ENCODE measurements around the gene ZFP28.
A peak's percentile ranks its signal among the peaks of the same experiment; 100 is the strongest.

The ZFP28 gene

GRCh38 chr19:56538761-56539263 lies at the start of gene ZFP28:
ZFP28 (plus strand) TSS chr19:56538948; CDS start chr19:56539019, 71 bp downstream.
- peak; percentile 54 for DNase-seq

- DNase-seq: no peak
These were observed 47.3 kb upstream of the ZFP28 start for GRCh38 chr19:56491399-56491798.

GRCh38 chr19:56504581-56504980 lies 34.2 kb upstream of the ZFP28 start:
- no peak for DNase-seq

DNA sequence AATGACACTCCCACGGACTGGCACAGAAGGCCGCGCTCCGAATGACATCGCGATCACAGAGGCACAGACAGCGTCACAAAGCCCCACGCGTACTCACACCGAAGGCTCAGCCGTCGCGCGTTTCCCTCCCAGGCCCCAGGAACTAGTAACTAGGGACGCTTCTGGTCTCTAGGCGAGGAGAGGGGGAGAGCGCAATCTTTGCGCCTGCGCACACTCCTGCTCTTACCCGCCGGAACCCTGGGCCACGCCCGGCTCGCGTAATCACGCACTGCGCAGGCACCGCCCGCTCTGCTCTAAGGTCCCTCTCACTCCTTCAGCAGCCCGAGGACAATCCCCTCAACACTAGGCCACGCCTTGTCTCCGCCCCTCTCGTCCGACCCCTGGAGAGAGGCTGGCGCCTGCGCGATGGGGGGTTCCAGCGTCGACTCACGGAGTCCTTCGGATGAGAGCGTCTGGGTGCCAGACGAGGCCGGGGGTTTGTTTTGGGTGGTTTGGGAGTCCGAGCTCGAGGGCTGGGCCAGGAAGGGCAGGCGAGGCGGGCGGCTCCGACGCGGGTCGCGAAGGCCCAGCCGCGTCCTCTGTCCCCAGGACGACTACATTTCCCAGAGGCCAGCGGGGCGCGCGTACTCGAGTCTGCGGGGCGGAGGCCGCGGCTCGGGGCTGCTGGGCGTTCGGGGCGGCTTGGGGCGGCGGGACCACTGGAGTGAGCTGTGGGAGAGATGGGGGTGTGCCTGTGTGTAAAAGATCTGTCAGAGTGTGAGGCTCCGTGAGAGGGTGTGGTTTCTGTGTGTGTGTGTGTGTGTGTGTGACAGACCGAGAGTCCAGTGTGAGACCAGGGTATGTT lies 31.1 kb upstream of the ZFP28 start, which contains the start of gene ZNF471:
Gene ZNF471, plus strand, starts transcription at position 410 of the 844 bp plus-strand sequence. CDS start 3,717 bp downstream, outside the sequence.
- peak; percentile 95 for DNase-seq

DNA sequence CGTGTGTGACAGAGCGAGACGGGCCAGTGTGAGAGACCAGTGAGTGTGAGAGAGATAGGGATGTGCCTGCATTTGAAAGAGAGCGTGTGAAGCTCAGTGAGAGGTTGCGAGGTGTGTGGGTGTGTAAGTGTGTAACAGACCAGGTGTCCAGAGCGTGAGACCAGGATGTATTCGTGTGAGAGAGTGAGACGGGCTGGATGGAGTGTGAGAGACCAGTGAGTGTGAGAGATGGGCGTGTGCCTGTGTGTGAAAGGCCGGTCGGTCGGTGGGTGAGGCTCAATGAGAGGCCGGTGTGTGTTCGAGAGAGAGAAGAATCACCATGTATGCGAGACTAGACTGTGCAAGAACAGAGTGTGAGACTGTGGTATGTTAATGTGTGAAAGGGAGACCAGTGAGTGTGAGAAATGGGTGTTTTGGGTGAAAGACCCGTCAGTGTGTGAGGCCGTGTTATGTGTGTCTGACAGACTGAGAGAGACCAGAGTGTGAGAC lies 30.4 kb upstream of the ZFP28 start:
- DNase-seq: no peak

- no peak for DNase-seq
These were observed 13.4 kb upstream of the ZFP28 start for GRCh38 chr19:56525214-56525860.

GRCh38 chr19:56537442-56537841 lies 1.3 kb upstream of the ZFP28 start:
- DNase-seq: no peak

DNA sequence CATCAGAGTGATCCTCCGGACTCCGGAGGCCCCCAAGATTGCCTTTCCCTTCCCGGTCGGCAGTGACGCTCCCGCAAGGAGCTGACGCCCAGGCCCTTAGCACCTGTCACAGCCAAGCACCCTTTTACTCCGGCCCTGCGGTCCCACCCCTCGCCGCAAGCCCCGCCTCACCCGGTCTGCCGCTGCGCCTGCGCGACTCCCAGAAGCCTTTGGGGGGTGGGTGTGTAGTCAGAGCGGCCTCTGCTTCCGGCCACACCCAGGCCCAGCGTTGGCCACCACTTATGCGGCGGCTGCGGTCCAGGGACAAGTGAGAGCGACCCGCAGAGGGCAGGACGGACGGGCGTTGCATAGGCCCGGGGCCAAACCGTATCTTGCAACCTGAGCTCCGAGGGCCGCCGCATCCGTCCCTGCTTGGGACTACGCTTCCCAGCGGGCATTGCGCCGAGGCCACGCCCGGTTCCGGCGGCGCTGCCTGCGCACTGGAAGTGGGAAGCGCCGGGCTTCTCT lies 441 bp upstream of the ZFP28 start:
- DNase-seq: peak; percentile 79

DNA sequence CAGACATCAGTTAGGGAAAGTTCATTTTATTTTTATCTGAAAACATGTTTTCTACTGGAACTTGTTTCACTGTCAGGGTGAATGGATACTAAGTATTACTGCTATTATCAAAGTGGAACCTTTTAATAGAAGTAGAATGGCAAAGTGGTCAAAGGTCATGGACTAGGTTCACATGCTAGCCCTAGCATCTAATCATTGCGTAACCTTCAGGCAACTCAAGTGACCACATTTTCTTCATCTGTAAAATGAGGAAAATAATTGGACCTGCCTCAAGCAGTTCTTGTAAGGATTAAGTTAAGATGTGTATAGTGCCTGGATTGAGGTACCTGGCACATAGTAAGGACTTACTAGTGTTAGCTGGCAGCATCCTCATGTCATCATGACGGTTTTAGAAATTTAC lies 5.0 kb downstream of the ZFP28 start:
- DNase-seq: no peak

GRCh38 chr19:56547535-56547934 lies 8.8 kb downstream of the ZFP28 start:
- no peak for DNase-seq

- DNase-seq: no peak
These were observed 15.6 kb downstream of the ZFP28 start for GRCh38 chr19:56554272-56554869.

DNA sequence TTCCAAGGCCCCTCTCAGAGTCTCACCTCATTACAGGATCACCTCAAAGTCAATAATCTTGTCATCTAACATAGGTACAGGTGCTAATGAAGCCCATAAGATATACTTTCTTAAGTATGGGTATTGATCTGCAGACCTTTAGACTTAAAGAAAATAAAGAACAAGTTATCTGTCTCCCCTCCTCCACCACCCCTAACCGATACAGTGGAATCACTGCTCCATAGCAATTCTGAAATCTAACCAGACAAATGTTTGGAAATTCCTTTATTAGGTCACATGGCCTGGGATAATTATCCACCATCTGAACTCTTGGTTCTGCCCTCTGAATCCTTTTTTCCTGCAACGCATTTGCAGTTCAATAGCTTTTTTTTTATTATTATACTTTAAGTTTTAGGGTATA lies 24.0 kb downstream of the ZFP28 start:
- no peak for DNase-seq

DNA sequence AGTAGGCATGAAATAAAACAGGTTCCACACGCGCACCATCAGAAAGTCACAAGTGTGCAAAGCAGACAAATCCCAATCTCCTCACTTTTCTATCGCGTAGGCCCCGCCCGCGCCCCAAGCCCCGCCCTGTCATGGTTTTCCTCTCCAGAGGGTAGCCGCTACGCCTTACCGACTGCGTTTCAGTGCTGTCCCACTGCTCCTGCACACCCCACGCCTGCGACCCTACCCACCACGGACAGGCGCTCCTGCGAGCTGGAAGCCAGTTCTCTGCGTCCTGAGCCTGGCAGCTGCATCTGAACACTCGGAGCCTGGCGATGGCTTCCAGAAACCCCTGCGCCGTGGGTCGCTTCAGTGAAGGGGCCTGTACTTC lies 28.1 kb downstream of the ZFP28 start:
- DNase-seq: peak; percentile 13

DNA sequence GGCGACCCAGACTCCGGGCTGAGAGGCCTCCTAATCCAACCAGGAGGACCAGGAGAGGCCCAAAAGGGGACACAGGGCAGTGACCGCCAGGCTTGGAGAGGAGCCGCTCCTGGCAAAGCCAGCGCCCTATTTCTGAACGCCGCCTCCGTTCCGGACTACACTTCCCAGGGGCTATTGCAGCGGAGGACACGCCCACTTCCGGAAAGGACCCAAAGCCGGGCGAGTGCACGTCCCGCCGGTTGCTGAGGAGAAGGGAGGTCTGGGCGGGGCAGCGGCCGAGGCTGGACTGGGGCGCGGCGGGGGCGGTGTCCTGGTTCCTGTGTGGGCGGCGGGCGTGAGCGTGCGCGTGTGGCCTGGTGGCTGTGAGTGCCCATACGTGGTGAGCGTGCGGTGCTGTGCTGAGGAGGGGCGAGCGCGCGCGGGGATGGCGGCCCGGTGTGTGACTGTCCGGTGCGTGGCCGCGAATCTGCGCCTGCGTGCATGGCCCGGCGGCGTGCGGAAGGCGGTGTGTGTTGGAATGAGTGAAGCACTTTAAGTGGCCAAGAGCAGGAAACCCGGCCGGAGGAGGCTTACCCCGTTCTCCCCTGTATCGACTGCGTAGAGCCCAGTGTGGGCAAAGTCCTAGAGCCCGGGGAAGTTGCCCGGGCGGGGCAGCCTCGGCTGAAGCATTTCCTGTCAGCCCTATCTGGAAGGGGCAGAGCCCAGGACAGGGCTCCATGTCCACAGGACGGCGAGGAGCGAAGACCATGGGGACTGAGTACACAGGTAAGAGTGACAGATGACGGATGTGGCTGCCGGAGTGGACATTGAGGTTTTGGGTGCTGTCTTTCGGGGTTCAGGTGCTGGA lies 28.7 kb downstream of the ZFP28 start, which contains the start of gene ZNF470:
Gene ZNF470, plus strand, starts transcription at position 195 of the 847 bp plus-strand sequence. CDS start 2,844 bp downstream, outside the sequence.
- peak; percentile 84 for DNase-seq

DNA sequence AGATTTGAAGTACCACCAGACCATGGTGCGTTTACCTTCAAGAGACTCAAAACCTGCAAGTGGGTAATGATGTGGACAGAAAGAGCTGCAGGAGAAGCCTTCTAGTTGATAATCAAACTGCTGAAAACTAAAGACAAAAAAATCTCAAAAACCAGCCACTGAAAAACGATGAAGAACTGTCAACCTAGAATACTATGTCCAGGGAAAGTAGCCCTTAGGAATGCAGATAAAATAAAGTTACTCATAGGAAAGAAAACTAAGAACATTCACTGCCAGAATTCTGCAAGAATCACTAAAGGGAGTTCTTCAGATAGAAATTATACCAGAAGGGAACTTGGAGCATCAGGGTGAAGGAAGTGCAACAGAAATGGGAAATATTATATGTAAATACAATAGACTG lies 33.8 kb downstream of the ZFP28 start:
- DNase-seq: no peak

DNA sequence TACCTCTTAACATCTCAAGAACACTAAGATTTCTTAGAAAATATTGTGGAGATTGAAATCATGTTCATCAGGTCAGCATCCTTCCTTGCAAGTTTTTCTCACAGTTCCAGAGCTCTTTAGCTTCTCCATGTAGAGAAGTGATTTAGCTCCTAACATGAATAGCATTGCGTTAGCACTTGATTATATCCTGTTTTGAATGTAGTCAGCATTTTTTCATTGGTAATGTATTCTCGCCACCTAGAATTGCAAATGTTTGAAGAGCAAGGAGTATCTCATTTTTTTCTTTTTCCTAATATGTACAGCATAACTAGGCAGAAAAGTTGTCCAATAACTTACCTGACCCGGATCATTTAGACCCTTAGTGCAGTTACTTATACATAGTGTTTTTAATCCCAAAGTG lies 35.2 kb downstream of the ZFP28 start:
- no peak for DNase-seq

DNA sequence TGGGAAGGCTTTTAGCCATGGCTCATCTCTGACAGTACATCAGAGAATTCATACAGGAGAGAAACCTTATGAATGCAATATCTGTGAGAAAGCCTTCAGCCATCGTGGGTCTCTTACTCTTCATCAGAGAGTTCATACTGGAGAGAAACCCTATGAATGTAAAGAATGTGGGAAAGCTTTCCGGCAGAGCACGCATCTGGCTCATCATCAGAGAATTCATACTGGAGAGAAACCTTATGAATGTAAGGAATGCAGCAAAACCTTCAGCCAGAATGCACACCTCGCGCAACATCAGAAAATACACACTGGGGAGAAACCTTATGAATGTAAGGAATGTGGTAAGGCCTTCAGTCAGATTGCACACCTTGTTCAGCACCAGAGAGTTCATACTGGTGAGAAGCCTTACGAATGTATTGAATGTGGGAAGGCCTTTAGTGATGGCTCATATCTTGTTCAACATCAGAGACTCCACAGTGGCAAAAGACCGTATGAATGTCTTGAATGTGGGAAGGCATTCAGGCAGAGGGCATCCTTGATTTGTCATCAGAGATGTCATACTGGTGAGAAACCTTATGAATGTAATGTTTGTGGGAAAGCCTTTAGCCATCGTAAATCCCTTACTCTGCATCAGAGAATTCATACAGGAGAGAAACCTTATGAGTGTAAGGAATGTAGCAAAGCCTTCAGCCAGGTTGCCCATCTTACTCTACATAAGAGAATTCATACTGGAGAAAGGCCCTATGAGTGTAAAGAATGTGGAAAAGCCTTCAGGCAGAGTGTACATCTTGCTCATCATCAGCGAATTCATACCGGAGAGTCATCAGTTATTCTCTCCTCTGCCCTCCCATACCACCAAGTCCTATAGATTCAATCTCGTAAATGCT lies 39.2 kb downstream of the ZFP28 start:
- no peak for DNase-seq

GRCh38 chr19:56594446-56594782 lies 55.7 kb downstream of the ZFP28 start:
- DNase-seq: no peak

DNA sequence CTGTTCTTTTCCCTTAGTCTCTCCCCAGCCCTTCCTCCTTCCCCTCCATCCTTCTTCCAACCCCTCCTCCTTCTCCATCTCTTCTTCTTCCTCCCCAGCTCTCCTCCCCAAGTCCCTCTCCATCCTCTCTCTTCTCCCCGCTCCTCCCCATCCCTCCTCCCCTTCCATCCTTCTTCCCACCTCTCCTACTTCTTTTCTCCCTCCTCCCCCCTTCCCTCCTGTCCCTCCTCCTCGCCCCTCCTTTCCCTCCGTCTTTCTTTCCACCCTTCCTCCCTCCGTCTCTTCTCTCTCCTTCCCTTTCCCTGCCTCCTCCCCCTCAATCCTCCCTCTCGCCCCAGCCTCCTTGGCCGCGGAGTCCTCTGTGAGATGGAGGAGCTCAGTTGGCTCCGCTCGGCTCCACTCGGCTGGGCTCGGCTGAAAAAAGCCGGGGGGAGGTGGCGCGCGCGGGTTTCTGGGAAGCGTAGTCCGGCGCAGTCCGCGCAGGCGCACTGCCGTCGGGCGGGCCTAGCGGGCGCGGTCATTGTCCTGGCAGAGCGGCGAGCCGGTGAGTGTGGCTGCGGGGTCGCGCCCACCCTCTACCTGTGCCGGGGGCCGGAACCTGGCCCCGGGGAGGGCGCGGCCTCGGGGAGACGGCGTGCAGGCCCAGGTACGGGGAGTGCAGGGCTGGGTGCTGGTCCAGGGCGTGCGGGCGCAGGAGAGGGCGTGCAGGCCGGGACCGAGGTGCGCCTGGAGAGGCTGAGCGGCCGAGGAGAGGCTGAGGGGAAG lies 56.2 kb downstream of the ZFP28 start, which contains the start of gene ZNF71:
Gene ZNF71, plus strand, starts transcription at position 520 of the 765 bp plus-strand sequence. CDS start 6,257 bp downstream, outside the sequence.
- peak; percentile 59 for DNase-seq

DNA sequence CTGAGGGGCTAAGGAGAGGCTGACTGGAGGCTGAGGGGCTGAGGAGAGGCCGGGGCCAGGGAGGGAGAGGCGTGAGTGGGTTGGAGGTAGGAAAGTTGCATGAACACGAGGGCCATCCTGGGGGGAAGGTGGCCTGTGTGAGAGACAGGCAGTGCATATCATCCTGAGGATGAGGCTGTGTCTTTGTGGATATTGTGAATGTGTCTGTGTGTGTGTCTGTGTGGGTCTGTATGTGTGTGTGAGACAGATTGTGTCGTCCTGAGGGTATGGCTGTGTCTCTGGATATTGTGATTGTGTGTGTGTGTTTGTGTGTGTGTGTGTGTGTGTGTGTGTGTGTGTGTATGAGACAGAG lies 56.8 kb downstream of the ZFP28 start:
- DNase-seq: no peak

Measured in DMS 273 treated with DMSO at 0.1 percent for 48 hours (cell line).